Panc1 (cell line): ENCODE data around the gene CABP4. TPM values are rescaled to one million over a fixed set of nuclear protein-coding genes. Genes with fewer than 3 reads are reported as not detected.

Experiments
- ATAC-seq: fragments of 200-7000 bp; cut with Tn5 transposase; 2 replicates; pipeline ENCODE4 v1.9.1; 2020; ENCODE audit warnings: mild to moderate bottlenecking, moderate library complexity
- BruUV-seq: library from RNA; stranded (reverse); fragments of 400-500 nt; replicated peaks from 2 replicates; lab custom pipeline; 2021; lab: Mats Ljungman, UMichigan
- CTCF ChIA-PET: fragments of 300-600 bp; sonication (Branson Sonifier 250); formaldehyde crosslinking; loops from one replicate; lab custom pipeline; 2022; ENCODE audit warnings: antibody characterized with exemption; lab: Charles Lee
- POLR2A ChIA-PET: fragments of 300-600 bp; sonication (Branson Sonifier 250); formaldehyde crosslinking; loops from one replicate; lab custom pipeline; 2022; ENCODE audit warnings: antibody characterized with exemption; lab: Charles Lee
- DNase-seq: peaks from one replicate; pipeline ENCODE4 v3.0.0-alpha.2; 2010; ENCODE audit warnings: low read depth, low spot score
- H3K27ac ChIP-seq: 2 replicates; pipeline ENCODE4 v1.5.1; 2011; ENCODE audit warnings: mild to moderate bottlenecking, low read length, inconsistent platforms
- H3K27me3 ChIP-seq: fragments of 200-500 bp; sonication (Bioruptor generic); 2 replicates; pipeline ENCODE4 v1.6.0; 2014; ENCODE audit warnings: low read length, inconsistent platforms; ENCODE audit not compliant: control insufficient read depth, insufficient read depth
- H3K36me3 ChIP-seq: fragments of 200-500 bp; sonication (Bioruptor generic); 2 replicates; pipeline ENCODE4 v1.5.1; 2014; ENCODE audit warnings: inconsistent platforms, mild to moderate bottlenecking, low read length, moderate library complexity; ENCODE audit not compliant: control insufficient read depth, insufficient read depth
- H3K4me1 ChIP-seq: 2 replicates; pipeline ENCODE4 v1.5.1; 2011; ENCODE audit warnings: inconsistent platforms, mild to moderate bottlenecking, low read length, moderate library complexity; ENCODE audit not compliant: control insufficient read depth, insufficient read depth
- H3K4me3 ChIP-seq, 2 experiments: 2 replicates each; pipeline ENCODE4 v1.5.1; 2011 to 2012; ENCODE audit warnings: low read depth in 2 of 2, low read length in 2 of 2, mild to moderate bottlenecking in 2 of 2, inconsistent platforms in 1 of 2, moderate library complexity in 1 of 2
- H3K9me3 ChIP-seq: fragments of 200-500 bp; sonication (Bioruptor generic); 2 replicates; pipeline ENCODE4 v1.5.1; 2014; ENCODE audit warnings: low read depth, mild to moderate bottlenecking, inconsistent platforms, low read length, moderate library complexity; ENCODE audit not compliant: control insufficient read depth, insufficient read depth
- CTCF ChIP-seq: fragments of 450-650 bp; IDR thresholded peaks from 2 replicates; pipeline ENCODE4 v1.5.1; 2017; ENCODE audit warnings: mild to moderate bottlenecking
- POLR2AphosphoS5 ChIP-seq: IDR thresholded peaks from 2 replicates; pipeline ENCODE4 v1.6.1; 2012; ENCODE audit warnings: mild to moderate bottlenecking, low read depth, low read length, moderate library complexity
- REST ChIP-seq, 2 experiments: IDR thresholded peaks; 2 replicates each; pipeline ENCODE4 v1.6.1; 2011 to 2012; ENCODE audit warnings: low read depth in 2 of 2, control low read depth in 1 of 2, low read length in 1 of 2, mild to moderate bottlenecking in 1 of 2, moderate library complexity in 1 of 2; ENCODE audit not compliant: insufficient read depth in 1 of 2
- SIN3A ChIP-seq: IDR thresholded peaks from 2 replicates; pipeline ENCODE4 v1.6.1; 2012; ENCODE audit warnings: low read depth, mild to moderate bottlenecking, low read length, moderate library complexity, borderline replicate concordance; ENCODE audit not compliant: insufficient read depth
- TCF7L2 ChIP-seq: IDR thresholded peaks from 2 replicates; pipeline ENCODE4 v1.6.1; 2011; ENCODE audit warnings: mild to moderate bottlenecking, low read depth, low read length, inconsistent platforms
- in situ Hi-C: cut with HindIII; loops from 2 replicates; pipeline ENCODE4 v1.10.0; 2016; ENCODE audit warnings: low sequenced_read_pairs, low pct_unique_long_range_greater_than_20kb
- intact Hi-C: fragments of 100-400 bp; cut with micrococcal nuclease; formaldehyde crosslinking; loops from one replicate; pipeline ENCODE4 v1.10.0; 2022; ENCODE audit not compliant: unreplicated experiment
- total RNA-seq: library from RNA; stranded (reverse); gene quantifications from one replicate; pipeline ENCODE4 v1.2.1, GENCODE V29; 2021; ENCODE audit not compliant: unreplicated experiment

The CABP4 gene
- total RNA-seq, 1 experiment from 2014 or later, result not detected

DNA sequence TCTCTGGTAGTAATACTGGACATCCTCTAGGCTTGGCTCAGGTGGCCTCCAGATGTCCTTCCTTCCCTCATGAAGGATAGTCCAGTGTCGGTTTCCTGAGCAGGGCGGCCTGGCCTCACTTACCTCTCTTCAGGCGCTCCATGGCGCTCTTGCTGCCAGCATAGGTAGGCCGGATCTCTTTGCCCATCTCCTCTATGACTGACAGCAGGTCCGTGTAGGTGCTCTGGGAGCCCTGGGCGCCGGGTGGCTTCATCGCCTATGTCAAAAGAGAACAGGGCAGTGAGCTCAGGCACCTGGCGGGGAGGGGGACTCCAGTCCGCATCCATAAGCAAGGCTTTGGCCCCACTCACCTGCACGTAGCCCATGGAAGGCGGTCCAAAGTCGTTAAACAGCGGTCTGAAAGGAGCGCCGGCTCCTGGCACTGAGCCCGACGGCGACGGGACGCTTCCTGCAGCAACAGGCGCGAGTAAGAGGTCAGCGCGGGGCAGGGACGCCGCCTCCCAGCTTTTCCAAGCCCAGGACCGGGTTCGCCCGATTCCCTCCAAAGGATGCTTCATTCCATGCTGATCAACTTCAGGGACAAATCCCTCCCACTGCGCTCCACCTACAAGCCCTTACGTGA lies 52.2 kb downstream of the CABP4 start:
- POLR2A ChIA-PET, result no interaction called here
- CTCF ChIA-PET, result interaction anchor here (0.9 kb wide), 1 partner anchor 69 kb away, joined by 3 read pairs; no protein-coding TSS in a partner anchor
- intact Hi-C loops (loop anchor here (5.0 kb wide), 1 partner anchor 95 kb away; no protein-coding TSS in a partner anchor), in situ Hi-C loops (no loop called here)
- no peak for TF ChIP-seq SIN3A
- no peak for TF ChIP-seq REST (IDR thresholded peaks at IDR 0.05; ENCODE audit: insufficient read depth in 1 of 2, low read depth in 2 of 2, low read length in 1 of 2)
- TF ChIP-seq POLR2AphosphoS5, result no peak
- TF ChIP-seq CTCF, result no peak
- TF ChIP-seq TCF7L2, result no peak
- ATAC-seq (no peak; the same call in 1 of the 2 replicates), DNase-seq (no peak)
- BruUV-seq, result no TSS peak
- Histone ChIP-seq H3K36me3 (no peaks in the 10 kb centered on the region; the same call in 1 of the 2 replicates), H3K27me3 (no peaks in the 10 kb centered on the region), H3K27ac (peak overlapping the region; percentile 88), H3K9me3 (no peaks in the 10 kb centered on the region), H3K4me3 (peak overlapping the region; percentile 68 to 82), H3K4me1 (peaks cover 25% of the 10 kb centered on the region)

DNA sequence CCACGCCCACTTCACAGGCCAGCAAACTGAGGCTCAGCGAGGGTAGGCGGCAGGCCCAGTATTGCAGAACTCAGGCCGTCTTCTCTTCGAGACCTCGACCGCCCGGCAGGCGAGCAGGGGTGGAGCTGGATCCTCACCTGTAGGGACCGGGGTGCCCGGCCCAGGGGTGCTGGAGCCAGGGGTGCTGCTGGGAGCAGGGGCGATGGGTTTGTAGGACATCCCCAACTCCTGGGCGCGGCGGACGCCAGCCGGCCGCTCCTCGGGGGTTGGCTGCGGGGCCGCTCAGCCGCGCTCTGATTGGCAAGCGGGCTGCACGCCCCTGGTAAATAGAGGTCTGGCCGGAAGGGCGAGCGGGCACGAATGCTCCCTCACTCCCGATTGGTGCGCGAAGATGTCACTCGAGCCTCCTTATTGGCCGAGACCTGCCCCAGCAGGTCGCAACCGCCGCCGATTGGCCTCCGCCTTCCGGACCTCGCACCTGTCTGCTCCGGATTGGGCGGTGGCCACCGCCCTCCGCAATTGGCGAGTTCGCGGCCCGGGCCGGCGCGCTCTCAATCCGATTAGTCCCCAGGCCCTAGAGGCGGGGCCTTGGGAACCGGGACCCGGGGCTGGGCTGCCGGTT lies 52.8 kb downstream of the CABP4 start, which contains the start of gene CDK2AP2:
Gene CDK2AP2 (minus strand): TSS at position 299 of the 622 bp plus-strand sequence. CDS start 80 bp downstream, at position 219.
- in situ Hi-C loops (no loop called here), intact Hi-C loops (loop anchor here (5.0 kb wide), 1 partner anchor 96 kb away; no protein-coding TSS in a partner anchor)

More for the DNA sequence above, 52.8 kb downstream of the CABP4 start, which contains the start of gene CDK2AP2:
- Histone ChIP-seq H3K36me3 (no peaks in the 10 kb centered on the region; the same call in 1 of the 2 replicates), H3K27ac (peak within 1 kb of the TSS; percentile 88), H3K4me1 (peaks cover 25% of the 10 kb centered on the region), H3K27me3 (no peaks in the 10 kb centered on the region), H3K9me3 (no peaks in the 10 kb centered on the region), H3K4me3 (peak within 1 kb of the TSS; percentile 68 to 82)
- TF ChIP-seq REST (IDR thresholded peaks at IDR 0.05; ENCODE audit: insufficient read depth in 1 of 2, low read depth in 2 of 2, low read length in 1 of 2), result no peak
- peak; percentile 66 for TF ChIP-seq POLR2AphosphoS5
- TF ChIP-seq SIN3A, result 0 out of 2 replicates have a peak, but pooled peaks have one; percentile 34
- DNase-seq (peak; percentile 97), ATAC-seq (peak; percentile 85)
- CTCF ChIA-PET, result interaction anchor here (0.7 to 0.9 kb wide), 2 partner anchors 69 to 116 kb away, joined by 3 read pairs; no protein-coding TSS in a partner anchor
- POLR2A ChIA-PET, result interaction anchor here (0.6 kb wide), 1 partner anchor 84 kb away, joined by 4 read pairs; no protein-coding TSS in a partner anchor
- BruUV-seq, result no TSS peak
